HG03565 (cell line): ENCODE data around the gene LRRFIP1.

Source experiments
- ATAC-seq: cut with Tn5 transposase; IDR thresholded peaks from one replicate; pipeline ENCODE4 v1.9.1; 2021; ENCODE audit warnings: mild to moderate bottlenecking, moderate library complexity; ENCODE audit not compliant: unreplicated experiment

The LRRFIP1 gene

GRCh38 chr2:237701033-237701858 lies 73.9 kb downstream of the LRRFIP1 start:
- ATAC-seq, result no peak

GRCh38 chr2:237701859-237702390 lies 74.5 kb downstream of the LRRFIP1 start:
- ATAC-seq, result no peak

GRCh38 chr2:237702441-237703391 lies 75.3 kb downstream of the LRRFIP1 start:
- ATAC-seq, result no peak

DNA sequence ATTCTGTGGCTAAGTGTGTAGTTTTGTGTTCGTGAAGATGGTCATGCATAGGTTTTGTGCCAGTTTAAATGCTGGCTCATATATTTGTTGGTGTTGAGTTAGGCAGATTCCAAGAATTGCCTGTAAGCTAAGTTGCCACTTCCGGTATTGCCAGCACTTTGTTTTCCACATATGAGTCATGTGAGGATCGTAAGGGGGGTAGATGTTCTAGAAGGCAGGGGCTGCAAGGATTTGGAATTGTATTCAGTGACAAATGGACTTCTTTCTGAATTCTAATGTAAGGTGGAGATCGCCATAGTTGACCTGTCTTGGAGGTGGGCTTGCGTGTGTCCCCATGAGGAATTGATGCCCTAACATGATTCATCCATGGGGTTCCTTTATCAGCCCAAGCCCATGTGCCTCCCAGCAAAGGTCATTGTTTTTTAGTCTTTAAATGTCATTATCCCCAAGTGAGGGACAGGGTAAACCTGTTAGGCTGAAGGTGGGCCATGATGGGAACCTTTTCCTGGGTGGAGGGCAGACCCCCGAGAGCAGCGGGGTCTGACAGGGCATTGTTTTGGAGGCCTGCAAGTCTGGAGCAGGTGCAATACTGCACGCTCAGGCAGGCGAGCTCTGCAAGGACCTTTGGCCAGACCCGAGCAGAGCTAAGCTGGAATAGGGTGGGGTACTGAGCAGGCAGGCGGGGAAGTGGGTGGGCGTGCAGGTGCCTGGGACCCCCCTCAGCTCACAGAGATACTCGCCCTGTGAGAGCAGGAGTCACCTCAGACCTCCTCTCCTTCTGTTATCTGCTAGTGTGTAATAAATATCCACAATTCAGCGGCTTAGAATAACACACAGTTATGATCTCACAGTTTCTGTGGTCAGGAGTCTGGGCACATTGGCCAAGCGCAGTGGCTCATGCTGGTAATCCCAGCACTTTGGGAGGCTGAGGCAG lies 77.4 kb downstream of the LRRFIP1 start:
- no peak for ATAC-seq

- no peak for ATAC-seq
These were observed 78.9 kb downstream of the LRRFIP1 start for GRCh38 chr2:237706257-237706656.

DNA sequence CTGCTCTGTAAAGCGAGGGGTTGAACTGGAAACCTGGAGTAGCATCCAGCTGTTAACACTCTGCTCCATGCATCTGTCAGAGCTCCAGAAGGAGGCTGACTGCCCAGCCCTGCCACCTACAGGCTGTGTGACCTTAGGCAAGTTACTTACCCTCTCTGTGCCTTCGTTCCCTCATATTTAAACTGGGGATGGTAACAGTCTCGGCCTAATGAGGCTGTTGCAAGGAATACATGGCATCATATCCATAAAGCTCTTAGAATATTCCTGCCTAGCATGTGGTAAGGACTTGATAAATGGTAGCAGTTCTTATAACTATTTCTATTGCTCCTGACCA lies 80.6 kb downstream of the LRRFIP1 start:
- ATAC-seq, result no peak

DNA sequence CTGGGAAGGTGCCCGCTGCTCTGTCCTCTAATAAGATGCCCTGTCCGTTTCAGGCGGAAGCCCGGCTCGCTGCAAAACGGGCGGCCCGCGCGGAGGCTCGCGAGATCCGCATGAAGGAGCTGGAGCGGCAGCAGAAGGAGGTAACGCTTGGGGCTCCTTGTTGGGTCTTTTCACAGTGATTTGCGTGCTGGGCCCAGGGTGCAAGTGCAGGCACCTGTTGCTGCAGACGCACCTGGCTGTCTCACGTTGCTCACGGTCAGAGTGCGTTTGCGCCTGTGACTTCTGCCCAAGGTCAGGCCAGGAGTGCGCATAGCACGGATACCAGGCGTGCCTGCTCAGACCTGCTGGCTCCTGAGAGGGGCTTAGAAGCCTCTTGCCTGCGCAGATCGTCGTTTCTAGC lies 81.1 kb downstream of the LRRFIP1 start:
- ATAC-seq, result no peak

GRCh38 chr2:237708961-237709360 lies 81.6 kb downstream of the LRRFIP1 start:
- ATAC-seq, result no peak

DNA sequence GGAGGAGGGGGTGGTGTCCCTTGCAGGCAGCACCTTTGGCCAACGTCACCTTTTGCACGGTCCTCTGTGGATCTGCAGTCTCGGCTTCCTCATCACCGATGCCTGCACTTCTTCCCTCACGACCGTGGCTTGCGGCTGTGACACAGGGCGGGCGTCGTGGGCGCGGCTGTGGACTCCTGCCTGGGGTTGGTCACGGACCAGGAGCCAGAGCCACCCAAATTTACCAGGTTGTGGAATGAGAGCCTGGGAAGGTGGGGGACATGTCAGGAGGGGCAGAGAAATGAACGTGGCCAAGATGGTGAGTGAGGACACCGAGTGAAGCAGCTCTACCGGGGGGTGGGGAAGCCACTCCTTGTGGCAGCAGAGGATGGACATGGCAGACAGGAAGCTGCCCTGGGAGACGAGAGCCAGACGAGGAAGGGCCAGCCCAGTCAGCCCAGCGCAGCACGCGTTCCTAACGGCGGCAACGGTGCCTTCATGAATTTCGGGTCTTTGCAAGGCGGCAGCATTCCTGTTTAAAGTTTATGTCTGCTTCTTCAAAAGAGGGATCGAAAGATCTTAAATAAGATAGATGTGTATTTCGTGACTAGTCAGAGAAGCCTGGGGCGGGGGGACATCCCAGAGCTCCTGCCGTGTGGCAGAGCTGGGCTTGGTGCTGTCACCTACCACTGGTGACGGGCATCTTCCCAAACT lies 84.2 kb downstream of the LRRFIP1 start:
- no peak for ATAC-seq

DNA sequence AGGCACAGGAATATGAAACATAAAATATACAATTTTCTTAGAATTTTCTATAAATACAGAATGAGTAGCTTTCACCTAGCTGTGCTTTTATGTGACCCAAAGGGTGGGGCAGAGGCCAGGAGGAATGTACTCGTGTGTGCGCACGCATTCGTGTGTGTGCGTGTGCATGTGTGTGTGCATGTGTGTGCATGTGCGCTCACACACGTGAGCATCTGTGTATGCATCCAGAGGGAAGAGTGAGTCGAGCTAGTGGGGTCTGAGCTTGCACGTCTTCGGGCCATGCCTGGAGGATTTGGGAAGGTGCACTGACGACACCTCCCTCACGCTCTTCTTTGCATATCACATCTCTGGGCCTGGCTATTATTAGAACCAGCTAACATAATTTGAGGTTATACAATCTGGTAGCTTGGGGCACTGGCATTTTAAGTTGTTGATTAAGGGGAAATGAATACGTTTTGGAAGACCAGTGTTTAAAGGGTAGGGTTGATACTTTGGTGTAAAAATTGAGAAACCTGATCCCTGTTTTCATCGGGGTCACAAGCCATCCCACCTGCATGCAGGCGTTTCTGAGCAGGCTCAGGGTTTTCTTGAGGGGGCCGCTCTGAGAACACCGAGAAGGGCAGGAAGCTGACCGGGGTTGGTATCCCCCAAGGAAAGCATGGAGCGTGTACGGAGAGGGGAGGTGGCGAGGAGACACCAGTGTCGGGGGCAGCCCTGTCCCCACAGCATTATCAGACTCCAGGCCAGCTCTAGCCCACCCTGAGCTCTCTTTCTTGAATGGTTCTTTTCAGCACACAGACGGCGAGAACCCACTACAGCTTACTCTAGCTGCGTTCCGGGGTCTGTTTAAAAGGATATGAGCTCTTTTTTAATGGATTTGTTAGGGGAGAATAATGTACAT lies 85.3 kb downstream of the LRRFIP1 start:
- no peak for ATAC-seq

GRCh38 chr2:237714690-237715458 lies 87.5 kb downstream of the LRRFIP1 start:
- no peak for ATAC-seq

- ATAC-seq, result no peak
These were observed 88.1 kb downstream of the LRRFIP1 start for GRCh38 chr2:237715459-237715947.

DNA sequence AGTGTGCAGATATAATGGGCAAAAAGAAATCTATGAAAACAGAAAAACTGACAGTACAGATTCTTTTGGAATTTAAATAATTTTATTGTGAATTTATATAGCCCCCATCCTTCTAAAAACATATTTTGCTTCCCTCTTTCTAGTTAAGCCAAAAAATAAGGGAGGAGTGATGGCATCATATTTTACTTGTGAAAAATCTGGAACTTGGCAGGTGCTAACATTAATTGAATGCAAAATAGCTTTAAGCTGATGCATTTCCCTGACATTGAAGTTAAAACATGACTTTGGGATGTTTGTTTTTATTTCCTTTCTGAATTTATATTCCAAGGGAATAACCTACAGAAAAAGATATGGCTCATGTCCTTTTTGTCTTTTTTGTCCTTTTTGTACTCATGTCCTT lies 88.6 kb downstream of the LRRFIP1 start:
- no peak for ATAC-seq

- ATAC-seq, result no peak
These were observed 90.2 kb downstream of the LRRFIP1 start for GRCh38 chr2:237717366-237718276.

DNA sequence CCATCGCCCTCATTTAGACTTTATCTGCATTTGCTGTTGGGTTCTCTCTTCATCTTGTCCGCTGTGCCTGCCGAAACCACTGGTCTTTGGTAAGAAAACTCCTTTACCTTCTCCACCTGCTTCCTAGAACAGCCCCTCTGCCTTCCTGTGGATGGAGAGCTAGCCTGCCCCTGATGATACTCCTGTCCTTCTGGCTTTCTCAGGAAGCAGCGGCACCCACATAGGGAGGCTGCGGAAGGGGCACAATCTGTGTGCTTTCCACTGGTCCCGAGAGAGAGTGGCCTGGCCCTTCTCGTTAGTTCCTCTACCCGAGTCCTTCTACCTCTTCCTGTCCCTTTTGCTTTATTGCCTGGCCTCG lies 90.9 kb downstream of the LRRFIP1 start:
- ATAC-seq, result no peak

GRCh38 chr2:237720444-237720843 lies 93.1 kb downstream of the LRRFIP1 start:
- ATAC-seq, result no peak

DNA sequence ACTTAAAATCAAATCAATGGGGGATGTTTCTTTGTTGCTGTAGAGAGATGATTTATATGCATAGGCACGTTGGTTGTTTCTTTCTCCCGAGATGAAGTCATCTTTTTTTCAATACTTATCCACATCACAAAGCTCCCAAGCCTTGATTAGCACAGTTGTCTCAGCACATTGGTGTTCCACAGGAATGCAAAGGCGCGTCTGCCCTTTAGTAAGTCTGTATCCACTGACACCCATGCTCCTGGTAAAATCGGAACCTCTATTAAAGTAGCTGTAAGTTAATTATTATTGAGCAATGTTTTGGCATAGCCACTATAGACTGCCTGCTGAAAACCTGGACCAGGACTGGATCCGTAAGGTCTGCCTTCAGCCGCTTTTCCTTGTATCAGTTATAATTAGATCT lies 93.6 kb downstream of the LRRFIP1 start:
- no peak for ATAC-seq
